ENCODE data around the gene TGM5.

- TF ChIP-seq EZH2phosphoT487 (IDR thresholded peaks at IDR 0.05; ENCODE audit: low read depth, severe bottlenecking, unreplicated experiment) (no peak), CTCF (IDR thresholded peaks at IDR 0.05; ENCODE audit: poor library complexity) (no peak)
Measured at GRCh38 chr15:43267439-43267838, 711 bp upstream of the TGM5 start.

Data from hepatocyte (in vitro differentiated cells).